Activated B cell treated with CpG ODN at 0.5 μM for 24 hours (primary cell): ENCODE data around the gene ZEB2. TPM values are rescaled to one million over a fixed set of nuclear protein-coding genes. Genes with fewer than 3 reads are reported as not detected.

ENCODE experiments used
- ATAC-seq: fragments of 200-7000 bp; cut with Tn5 transposase; one replicate; pipeline ENCODE4 v1.10.0; 2021; ENCODE audit warnings: low read depth, mild to moderate bottlenecking, moderate library complexity
- CTCF ChIA-PET: fragments of 350-600 bp; sonication (Branson Sonifier 250); formaldehyde crosslinking; loops from one replicate; lab custom pipeline; 2021; ENCODE audit warnings: antibody characterized with exemption; lab: Charles Lee
- POLR2A ChIA-PET: fragments of 350-600 bp; sonication (Branson Sonifier 250); formaldehyde crosslinking; loops from one replicate; lab custom pipeline; 2021; ENCODE audit warnings: antibody characterized with exemption; lab: Charles Lee
- DNase-seq: peaks from one replicate; pipeline ENCODE4 v3.0.0; 2022
- H3K27ac Mint-ChIP-seq: one replicate; pipeline ENCODE4 v1.8.0; 2020; ENCODE audit warnings: mixed read lengths
- H3K27me3 Mint-ChIP-seq: one replicate; pipeline ENCODE4 v1.8.0; 2021; ENCODE audit warnings: mixed read lengths
- H3K36me3 Mint-ChIP-seq: one replicate; pipeline ENCODE4 v1.8.0; 2021; ENCODE audit warnings: low read depth, mixed read lengths
- H3K4me1 Mint-ChIP-seq: one replicate; pipeline ENCODE4 v1.8.0; 2021; ENCODE audit warnings: mixed read lengths
- H3K4me3 Mint-ChIP-seq: one replicate; pipeline ENCODE4 v1.8.0; 2020; ENCODE audit warnings: mild to moderate bottlenecking, mixed read lengths
- H3K9me3 Mint-ChIP-seq: one replicate; pipeline ENCODE4 v1.8.0; 2020; ENCODE audit warnings: mixed read lengths
- CTCF ChIP-seq: fragments of 200-600 bp; IDR thresholded peaks from one replicate; pipeline ENCODE4 v1.8.0; 2022; ENCODE audit warnings: antibody characterized with exemption, mild to moderate bottlenecking
- intact Hi-C: fragments of 100-400 bp; cut with micrococcal nuclease; formaldehyde crosslinking; loops from one replicate; pipeline ENCODE4 v1.15.1; 2024
- total RNA-seq: library from RNA; stranded (reverse); gene quantifications from 2 replicates; pipeline ENCODE4 v1.2.3, GENCODE V29; 2022

ZEB2 gene
- total RNA-seq, 1 donor from 2014 or later, result 200 TPM

GRCh38 chr2:144409241-144409640, 110.7 kb downstream of the ZEB2 start:
- Mint-ChIP-seq H3K4me1 (peaks cover 30% of the 10 kb centered on the region), H3K36me3 (peaks cover 72% of the 10 kb centered on the region), H3K27ac (no peak overlapping the region), H3K4me3 (no peak overlapping the region), H3K9me3 (no peaks in the 10 kb centered on the region), H3K27me3 (no peaks in the 10 kb centered on the region)
- CTCF ChIA-PET, result no interaction called here
- no peak for TF ChIP-seq CTCF
- DNase-seq (no peak), ATAC-seq (no peak)
- intact Hi-C loops, result loop anchor here (10.0 kb wide), 1 partner anchor 474 kb away; no protein-coding TSS in a partner anchor
- POLR2A ChIA-PET, result no interaction called here

DNA sequence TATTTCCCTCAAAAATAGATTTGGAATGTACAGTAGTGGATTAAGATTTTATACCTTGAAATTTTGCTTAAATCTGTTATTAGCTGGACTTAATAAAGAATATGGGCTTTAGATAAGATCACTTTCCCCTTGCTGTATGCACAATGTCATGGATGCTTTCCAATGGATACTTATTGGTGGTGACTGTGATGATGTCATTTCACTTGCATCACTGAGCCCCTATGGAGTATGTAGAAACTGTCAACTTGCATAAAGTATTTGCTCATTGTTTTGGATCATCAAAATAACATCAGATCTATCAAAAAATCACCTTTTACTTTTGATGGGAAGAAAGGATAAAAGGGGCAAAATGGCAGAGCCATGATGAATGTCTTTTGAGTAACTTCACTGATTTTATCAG, 112.7 kb downstream of the ZEB2 start:
- H3K36me3 Mint-ChIP-seq, result peaks cover 75% of the 10 kb centered on the region
- ChIA-PET CTCF (no interaction called here), POLR2A (no interaction called here)
- no peaks in the 10 kb centered on the region for H3K27me3 Mint-ChIP-seq
- no peak overlapping the region for H3K4me3 Mint-ChIP-seq
- TF ChIP-seq CTCF, result no peak
- ATAC-seq (no peak), DNase-seq (no peak)
- no peaks in the 10 kb centered on the region for H3K9me3 Mint-ChIP-seq
- H3K27ac Mint-ChIP-seq, result no peak overlapping the region
- peaks cover 21% of the 10 kb centered on the region for H3K4me1 Mint-ChIP-seq
- intact Hi-C loops, result loop anchor here (10.0 kb wide), 1 partner anchor 472 kb away; no protein-coding TSS in a partner anchor

DNA sequence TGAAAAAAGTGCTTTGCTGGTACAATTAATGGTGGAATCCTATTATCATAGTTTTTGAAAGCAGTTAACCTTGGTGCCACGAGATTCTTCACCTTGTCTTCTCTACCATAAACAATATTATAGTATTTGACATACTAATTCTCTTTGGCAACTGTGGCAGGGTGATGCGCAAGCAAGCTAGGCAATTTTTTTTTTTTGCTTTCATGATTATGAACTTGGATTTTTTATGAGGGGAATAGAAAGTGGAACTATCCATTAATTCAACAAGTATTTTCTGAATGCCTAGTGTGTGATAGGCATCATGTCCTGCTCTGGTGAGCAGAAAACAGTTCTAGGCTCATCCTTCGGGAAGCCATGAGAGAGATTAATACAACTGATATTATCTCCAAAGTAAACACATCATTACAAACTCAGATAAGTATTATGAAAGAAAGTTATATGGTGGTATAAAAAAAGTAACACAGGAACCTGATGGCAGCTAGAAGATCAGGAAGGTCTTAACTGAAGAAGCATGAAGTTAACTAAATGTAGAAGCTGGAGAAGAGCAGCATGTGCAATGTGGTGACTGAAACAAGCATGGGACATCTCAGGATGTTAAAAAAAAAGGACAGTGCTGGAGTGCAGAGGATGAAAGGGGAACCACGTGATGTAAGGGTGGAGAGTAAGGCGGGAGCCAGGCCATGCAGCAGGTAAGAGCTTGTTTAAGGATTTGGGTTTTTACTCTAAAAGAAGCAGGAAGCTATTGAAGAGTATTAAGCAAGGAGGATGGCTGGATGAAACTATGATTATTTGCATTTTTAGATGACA, 113.7 kb downstream of the ZEB2 start:
- Mint-ChIP-seq H3K4me3 (no peak overlapping the region), H3K27me3 (no peaks in the 10 kb centered on the region)
- CTCF ChIA-PET, result no interaction called here

DNA sequence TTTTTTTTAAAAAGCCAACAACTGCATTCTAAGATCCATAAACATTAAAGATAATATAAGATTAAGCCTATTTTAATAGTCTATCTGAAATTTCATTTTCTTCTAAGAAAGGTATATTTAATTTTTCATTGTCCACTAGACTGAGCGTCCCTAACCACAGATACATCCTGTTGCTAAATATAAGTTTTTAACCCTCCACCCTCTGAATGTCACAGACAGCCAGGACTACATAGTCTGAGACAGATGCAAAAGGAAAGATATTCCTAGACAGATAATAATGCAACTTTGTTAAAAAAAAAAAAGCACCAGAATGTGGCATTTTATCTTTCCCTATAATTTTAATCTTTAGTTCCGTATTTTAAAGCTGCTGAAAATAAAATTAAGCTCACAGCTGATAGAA, 114.6 kb downstream of the ZEB2 start:
- intact Hi-C loops, result loop anchor here (10.0 kb wide), 1 partner anchor 471 kb away; no protein-coding TSS in a partner anchor
- peaks cover 85% of the 10 kb centered on the region for H3K36me3 Mint-ChIP-seq
- POLR2A ChIA-PET, result interaction anchor here (0.6 kb wide), 1 partner anchor 718 kb away, joined by 5 read pairs; no protein-coding TSS in a partner anchor
- TF ChIP-seq CTCF, result no peak
- ATAC-seq, result no peak
- H3K27ac Mint-ChIP-seq, result peak overlapping the region; percentile 30
- CTCF ChIA-PET, result no interaction called here
- no peak overlapping the region for H3K4me3 Mint-ChIP-seq
- H3K27me3 Mint-ChIP-seq, result no peaks in the 10 kb centered on the region
- peaks cover 30% of the 10 kb centered on the region for H3K4me1 Mint-ChIP-seq
- H3K9me3 Mint-ChIP-seq, result no peaks in the 10 kb centered on the region
- no peak for DNase-seq

More for the DNA sequence above, 113.7 kb downstream of the ZEB2 start:
- POLR2A ChIA-PET, result interaction anchor here (0.6 to 1.1 kb wide), 2 partner anchors 43 to 717 kb away, joined by 3 to 5 read pairs; no protein-coding TSS in a partner anchor
- no peak for TF ChIP-seq CTCF
- H3K27ac Mint-ChIP-seq, result peak overlapping the region; percentile 2
- peaks cover 28% of the 10 kb centered on the region for H3K4me1 Mint-ChIP-seq
- H3K9me3 Mint-ChIP-seq, result no peaks in the 10 kb centered on the region
- peaks cover 77% of the 10 kb centered on the region for H3K36me3 Mint-ChIP-seq
- DNase-seq (no peak), ATAC-seq (no peak)
- intact Hi-C loops, result loop anchor here (1.0 to 10.0 kb wide), 2 partner anchors 8 to 471 kb away; no protein-coding TSS in a partner anchor
